GM23248 (cell line): ENCODE data around the gene TCTN1. TPM values are rescaled to one million over a fixed set of nuclear protein-coding genes. Genes with fewer than 3 reads are reported as not detected.

Experiments used
- DNase-seq: peaks from one replicate; pipeline ENCODE4 v3.0.0-alpha.2; 2015
- H2AFZ ChIP-seq: fragments of 200-600 bp; sonication (generic); 2 replicates; pipeline ENCODE4 v1.6.1; 2016; ENCODE audit warnings: antibody characterized with exemption
- H3F3A ChIP-seq: fragments of 200-600 bp; sonication (generic); 2 replicates; pipeline ENCODE4 v1.6.1; 2016; ENCODE audit warnings: mild to moderate bottlenecking, antibody characterized with exemption, mixed run types; ENCODE audit not compliant: insufficient read depth
- H3K27ac ChIP-seq: fragments of 200-600 bp; sonication (generic); 2 replicates; pipeline ENCODE4 v1.5.1; 2016; ENCODE audit warnings: mild to moderate bottlenecking
- H3K27me3 ChIP-seq: fragments of 200-600 bp; sonication (generic); replicated peaks from 2 replicates; pipeline ENCODE4 v1.6.1; 2016; ENCODE audit warnings: mild to moderate bottlenecking; ENCODE audit not compliant: insufficient read depth
- H3K36me3 ChIP-seq: fragments of 200-600 bp; sonication (generic); 2 replicates; pipeline ENCODE4 v1.6.1; 2016; ENCODE audit warnings: low read depth, mild to moderate bottlenecking
- H3K4me1 ChIP-seq: fragments of 200-600 bp; sonication (generic); 2 replicates; pipeline ENCODE4 v1.6.1; 2016; ENCODE audit warnings: mild to moderate bottlenecking; ENCODE audit not compliant: insufficient read depth
- H3K4me2 ChIP-seq: fragments of 200-600 bp; sonication (generic); one replicate; pipeline ENCODE4 v1.6.1; 2016; ENCODE audit warnings: mild to moderate bottlenecking; ENCODE audit not compliant: unreplicated experiment
- H3K4me3 ChIP-seq: fragments of 200-600 bp; sonication (generic); 2 replicates; pipeline ENCODE4 v1.5.1; 2016; ENCODE audit warnings: mild to moderate bottlenecking
- H3K79me2 ChIP-seq: fragments of 200-600 bp; sonication (generic); 2 replicates; pipeline ENCODE4 v1.6.1; 2016; ENCODE audit warnings: mild to moderate bottlenecking; ENCODE audit not compliant: insufficient read depth
- H3K9ac ChIP-seq: fragments of 200-600 bp; sonication (generic); 2 replicates; pipeline ENCODE4 v1.6.1; 2016; ENCODE audit warnings: mild to moderate bottlenecking
- H3K9me2 ChIP-seq: fragments of 200-600 bp; sonication (generic); 2 replicates; pipeline ENCODE4 v1.6.1; 2016; ENCODE audit warnings: mixed run types, mild to moderate bottlenecking, moderate library complexity; ENCODE audit not compliant: insufficient read depth
- H3K9me3 ChIP-seq: fragments of 200-600 bp; sonication (generic); one replicate; pipeline ENCODE4 v1.6.1; 2017; ENCODE audit warnings: low read depth
- H4K20me1 ChIP-seq: fragments of 200-600 bp; sonication (generic); 2 replicates; pipeline ENCODE4 v1.6.0; 2016; ENCODE audit not compliant: insufficient read depth
- EZH2 ChIP-seq: fragments of 200-600 bp; sonication (generic); IDR thresholded peaks from 2 replicates; pipeline ENCODE4 v1.6.1; 2018; ENCODE audit warnings: antibody characterized with exemption, mild to moderate bottlenecking; ENCODE audit not compliant: insufficient read depth, poor library complexity, severe bottlenecking
- EZH2phosphoT487 ChIP-seq: fragments of 200-600 bp; sonication (generic); IDR thresholded peaks from 2 replicates; pipeline ENCODE4 v1.6.1; 2018; ENCODE audit warnings: antibody characterized with exemption, moderate library complexity, mild to moderate bottlenecking, low read depth; ENCODE audit not compliant: insufficient read depth
- WGBS, 2 experiments: methylation state at CpG; one replicate each; pipeline ENCODE4 v1.1.6; 2015 to 2017; ENCODE audit warnings: low lambda C conversion rate in 2 of 2, low coverage in 1 of 2; ENCODE audit errors: missing lambda C conversion rate in 2 of 2; 5-methylcytosine and 5-hydroxymethylcytosine counted together
- in situ Hi-C: fragments of 300-500 bp; cut with MboI; formaldehyde crosslinking; loops from 2 replicates; pipeline ENCODE4 v1.15.0; 2020
- polyA plus RNA-seq: library from polyadenylated mRNA; unstranded; fragments of >200 nt; fragmentation: Nextera tagmentation; extraction: Ambion mirVana; gene quantifications from 2 replicates; pipeline ENCODE4 v1.2.1, GENCODE V29; 2016
- total RNA-seq: library from RNA; depleted of rRNA; stranded (reverse); fragments of >200 nt; shearing (Covaris generic); gene quantifications from 2 replicates; pipeline ENCODE4 v1.2.3, GENCODE V29; 2014

The TCTN1 gene
- total and polyA plus RNA-seq, 2 experiments from 2014 or later = 44.3 to 65.2 TPM

DNA sequence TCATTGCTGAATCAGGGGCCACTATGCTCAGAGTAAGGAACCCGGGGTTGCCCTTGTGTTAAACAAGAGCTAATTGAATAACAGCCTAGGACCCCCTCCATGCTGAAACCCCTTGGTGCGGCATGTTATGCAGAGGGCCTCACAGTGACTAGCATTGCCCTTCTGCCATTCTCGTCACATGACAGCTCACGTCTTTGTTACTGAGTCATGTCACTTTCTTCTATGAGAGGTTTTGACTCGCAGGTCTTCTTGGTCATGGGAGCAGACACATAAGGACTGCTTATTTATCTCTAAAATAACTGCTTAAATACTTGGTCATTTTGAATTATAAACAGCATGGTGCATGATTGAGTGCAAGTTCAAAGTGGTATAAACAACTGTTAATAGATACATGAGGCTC is 24.9 kb downstream of the TCTN1 start:
- Histone ChIP-seq H3K27me3 (no peaks in the 10 kb centered on the region), H3K4me2 (no peak overlapping the region), H3K4me3 (no peak overlapping the region), H3K36me3 (peaks cover 7% of the 10 kb centered on the region; the same call in 1 of the 2 replicates), H3K9ac (no peak overlapping the region), H2AFZ (no peak overlapping the region), H3K4me1 (peaks cover 10% of the 10 kb centered on the region), H3K79me2 (no peaks in the 10 kb centered on the region), H3K27ac (no peak overlapping the region), H4K20me1 (no peaks in the 10 kb centered on the region), H3K9me2 (peaks cover 3% of the 10 kb centered on the region; the same call in 1 of the 2 replicates), H3F3A (no peaks in the 10 kb centered on the region), H3K9me3 (no peaks in the 10 kb centered on the region)
- DNase-seq = no peak
- WGBS, 2 experiments = 89 to 94% methylated on average over 5 of the region's 5 CpGs
- no peak for TF ChIP-seq EZH2
- in situ Hi-C loops = no loop called here

DNA sequence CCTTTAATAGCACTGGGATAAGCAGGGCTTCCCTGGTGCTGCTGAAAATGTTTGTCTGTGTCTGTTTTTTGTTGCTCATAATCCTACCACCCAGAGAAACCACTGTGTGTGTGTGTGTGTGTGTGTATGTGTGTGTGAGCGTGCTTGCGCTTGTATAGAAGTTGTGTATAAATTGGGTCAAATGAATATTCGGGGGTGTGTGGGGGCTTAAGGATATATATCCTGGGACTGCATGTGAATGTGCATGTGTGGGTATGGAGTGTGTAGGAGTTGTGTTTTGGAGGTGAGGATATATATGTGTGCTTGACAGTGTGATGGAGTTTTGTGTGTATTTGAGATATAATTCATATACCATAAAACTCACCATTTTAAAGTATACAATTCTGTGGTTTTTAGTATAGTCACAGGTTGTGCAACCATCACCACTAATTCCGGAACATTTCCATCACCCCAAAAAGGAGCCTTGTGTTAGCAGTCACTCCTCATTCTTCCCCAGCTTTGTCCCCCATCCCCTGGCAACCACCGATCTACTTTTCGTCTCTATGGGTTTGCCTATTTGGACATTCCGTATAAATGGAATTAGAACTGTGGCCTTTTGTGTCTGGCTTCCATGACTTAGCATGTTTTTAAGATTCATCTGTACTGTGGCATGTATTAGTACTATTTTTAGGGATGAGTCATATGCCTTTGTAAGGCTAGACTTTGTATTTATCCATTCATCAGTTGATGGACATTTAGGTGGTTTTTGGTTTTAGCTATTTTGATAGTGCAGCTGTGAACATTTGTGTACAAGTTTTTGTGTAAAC is 25.6 kb downstream of the TCTN1 start:
- no peak overlapping the region for H3K9ac ChIP-seq
- H3K4me3 ChIP-seq = no peak overlapping the region
- H3K79me2 ChIP-seq = no peaks in the 10 kb centered on the region
- peaks cover 7% of the 10 kb centered on the region; the same call in 1 of the 2 replicates for H3K36me3 ChIP-seq
- no peak overlapping the region for H2AFZ ChIP-seq
- H3F3A ChIP-seq = no peaks in the 10 kb centered on the region
- peaks cover 3% of the 10 kb centered on the region; the same call in 1 of the 2 replicates for H3K9me2 ChIP-seq
- peaks cover 10% of the 10 kb centered on the region for H3K4me1 ChIP-seq
- WGBS, 2 experiments = 91 to 94% methylated on average over 7 of the region's 7 CpGs
- DNase-seq = peak; percentile 78
- H3K27me3 ChIP-seq = no peaks in the 10 kb centered on the region
- no peaks in the 10 kb centered on the region for H3K9me3 ChIP-seq
- H3K4me2 ChIP-seq = no peak overlapping the region
- no peak for TF ChIP-seq EZH2phosphoT487
- TF ChIP-seq EZH2 = no peak
- H4K20me1 ChIP-seq = no peaks in the 10 kb centered on the region
- H3K27ac ChIP-seq = peak overlapping the region; percentile 39
- in situ Hi-C loops = no loop called here

DNA sequence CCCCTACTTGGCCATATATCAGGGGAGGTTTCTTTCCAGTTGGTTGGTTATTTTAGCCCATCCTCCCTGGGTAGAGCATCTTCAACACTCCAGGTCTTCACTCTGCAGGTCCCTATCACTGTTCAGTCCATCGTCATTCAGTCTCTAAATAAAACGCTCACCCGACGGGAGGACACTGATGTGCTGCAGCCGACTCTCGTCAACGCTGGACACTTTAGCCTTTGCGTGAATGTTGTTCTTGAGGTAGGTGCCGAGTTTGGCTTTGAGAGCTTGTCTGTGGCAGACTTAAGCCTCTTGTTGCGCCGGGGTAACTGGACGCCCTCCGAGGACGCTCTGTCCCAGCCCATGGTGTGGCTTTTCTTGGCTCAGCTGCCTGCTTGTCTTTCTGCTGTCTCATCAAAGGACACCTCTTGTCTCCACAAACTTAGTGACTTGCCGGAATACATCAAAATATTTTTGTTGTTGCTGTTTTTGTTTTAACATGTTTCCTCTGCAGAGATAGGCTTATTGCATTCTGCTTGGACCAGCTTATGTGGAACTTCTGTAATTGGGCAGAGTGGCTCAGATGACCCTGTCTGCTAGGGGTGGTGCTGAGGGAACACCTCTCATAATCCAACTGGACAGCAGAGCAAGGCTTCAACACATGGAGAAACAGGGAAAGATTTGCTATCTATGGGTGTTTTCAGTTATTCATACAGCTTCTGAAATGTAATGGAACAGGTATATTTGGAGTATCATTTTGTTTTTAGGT is 26.5 kb downstream of the TCTN1 start:
- H3K27me3 ChIP-seq = no peaks in the 10 kb centered on the region
- 95 to 96% methylated on average over 15 of the region's 15 CpGs for WGBS, 2 experiments
- H3K4me1 ChIP-seq = peaks cover 10% of the 10 kb centered on the region
- H3K27ac ChIP-seq = no peak overlapping the region
- peaks cover 7% of the 10 kb centered on the region; the same call in 1 of the 2 replicates for H3K36me3 ChIP-seq
- no peak overlapping the region for H3K9ac ChIP-seq
- no peaks in the 10 kb centered on the region for H3K9me3 ChIP-seq
- H3K9me2 ChIP-seq = peaks cover 3% of the 10 kb centered on the region; the same call in 1 of the 2 replicates
- in situ Hi-C loops = no loop called here
- DNase-seq = no peak
- H3K79me2 ChIP-seq = no peaks in the 10 kb centered on the region
- H3F3A ChIP-seq = no peaks in the 10 kb centered on the region
- H4K20me1 ChIP-seq = no peaks in the 10 kb centered on the region
- H2AFZ ChIP-seq = no peak overlapping the region
- H3K4me2 ChIP-seq = no peak overlapping the region
- no peak for TF ChIP-seq EZH2
- H3K4me3 ChIP-seq = no peak overlapping the region

DNA sequence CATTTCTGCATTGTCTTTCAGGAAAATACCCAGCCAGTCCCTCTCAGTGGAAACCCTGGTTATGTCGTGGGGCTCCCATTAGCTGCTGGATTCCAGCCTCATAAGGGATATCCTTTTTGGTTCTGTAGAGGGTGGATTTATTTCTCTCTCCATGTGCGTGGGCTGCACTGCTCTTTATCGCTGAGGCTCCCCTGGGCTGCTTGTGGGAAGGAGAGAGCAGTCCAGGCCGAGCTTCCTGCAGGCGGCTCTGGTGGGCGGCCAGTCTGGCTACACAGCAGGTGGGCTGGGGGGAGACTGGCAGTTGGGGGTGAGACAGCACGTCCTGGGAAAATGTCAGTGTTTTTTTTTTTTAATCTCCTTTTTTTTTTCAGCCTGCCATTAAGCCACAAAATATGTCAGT is 27.6 kb downstream of the TCTN1 start:
- no peak overlapping the region for H3K27ac ChIP-seq
- H3F3A ChIP-seq = no peaks in the 10 kb centered on the region
- H3K4me2 ChIP-seq = no peak overlapping the region
- H3K9me3 ChIP-seq = no peaks in the 10 kb centered on the region
- peaks cover 7% of the 10 kb centered on the region; the same call in 1 of the 2 replicates for H3K36me3 ChIP-seq
- H3K9me2 ChIP-seq = peaks cover 3% of the 10 kb centered on the region; the same call in 1 of the 2 replicates
- no peak overlapping the region for H2AFZ ChIP-seq
- WGBS, 2 experiments = 74 to 79% methylated on average over 7 of the region's 7 CpGs
- H3K79me2 ChIP-seq = no peaks in the 10 kb centered on the region
- H3K4me3 ChIP-seq = no peak overlapping the region
- no peaks in the 10 kb centered on the region for H3K27me3 ChIP-seq
- no peaks in the 10 kb centered on the region for H4K20me1 ChIP-seq
- no peak for DNase-seq
- H3K9ac ChIP-seq = no peak overlapping the region
- in situ Hi-C loops = no loop called here
- H3K4me1 ChIP-seq = peaks cover 10% of the 10 kb centered on the region
- TF ChIP-seq EZH2phosphoT487 (no peak), EZH2 (no peak)
